ENCODE measurements around the gene SRC. TPM values are rescaled to one million over a fixed set of nuclear protein-coding genes. Genes with fewer than 3 reads are reported as not detected.

The SRC gene
- total and polyA plus RNA-seq, 2 of the 8 experiments (the other 6 are each of a cell fraction or from before 2014, with no cell fraction given) = 27.6 to 28.8 TPM

GRCh38 chr20:37381621-37382471, 35.9 kb downstream of the SRC start:
- H2BK15ac ChIP-seq (ENCODE audit: low read length) = no peak overlapping the region
- no peak overlapping the region for H4K5ac ChIP-seq (ENCODE audit: insufficient read length, low read depth, low read length)
- FAIRE-seq = no peak
- H3K4me3 ChIP-seq (ENCODE audit: extremely low read depth in 1 of 4, insufficient read depth in 2 of 4, low read depth in 3 of 4, low read length in 4 of 4) = no peak overlapping the region
- no peak overlapping the region for H2BK5ac ChIP-seq (ENCODE audit: low read depth, low read length)
- H3K4me1 ChIP-seq (replicated peaks in 1 of 4; ENCODE audit: control insufficient read depth in 3 of 4, insufficient read depth in 4 of 4, low read length in 3 of 4) = peaks cover 0 to 6% (median 4%) of the 10 kb centered on the region in 4 experiments; a peak in 6 of 7 replicates
- H2BK12ac ChIP-seq (ENCODE audit: low read depth, low read length) = no peak overlapping the region
- peaks cover 3% of the 10 kb centered on the region; the same call in 1 of the 2 replicates for H3K23me2 ChIP-seq (ENCODE audit: low read depth, low read length)
- no peak overlapping the region for H3K27ac ChIP-seq (ENCODE audit: low read depth, low read length)
- no peak overlapping the region for H3K9ac ChIP-seq (replicated peaks in 1 of 4; ENCODE audit: extremely low read depth in 1 of 4, low read depth in 3 of 4, low read length in 3 of 4)
- POLR2A ChIA-PET (ENCODE audit: partially characterized antibody) = no interaction called here
- no peaks in the 10 kb centered on the region for H3K9me3 ChIP-seq (ENCODE audit: insufficient read depth in 2 of 2, low read depth in 1 of 2, low read length in 1 of 2)
- peaks cover 4% of the 10 kb centered on the region for H3K79me1 ChIP-seq (ENCODE audit: low read depth, low read length)
- no peak for DNase-seq (ENCODE audit: low read depth in 1 of 2, low spot score in 2 of 2)
- H3K27me3 ChIP-seq (replicated peaks in 1 of 4; ENCODE audit: control insufficient read depth in 3 of 4, extremely low read depth in 1 of 4, insufficient read depth in 3 of 4, low read length in 3 of 4) = no peaks in the 10 kb centered on the region
- H3K23ac ChIP-seq (ENCODE audit: insufficient read length) = no peak overlapping the region
- H2BK120ac ChIP-seq (replicated peaks; ENCODE audit: low read depth, low read length) = no peak overlapping the region
- H4K8ac ChIP-seq (ENCODE audit: extremely low read depth, insufficient read depth, low read length) = no peak overlapping the region
- H3K4me2 ChIP-seq (ENCODE audit: insufficient read depth in 1 of 2, low read depth in 2 of 2, low read length in 2 of 2) = no peak overlapping the region
- WGBS, 2 experiments (ENCODE audit: extremely low coverage in 1 of 2, insufficient coverage in 1 of 2, insufficient read length in 1 of 2, insufficient replicate concordance in 2 of 2, low coverage in 1 of 2, low lambda C conversion rate in 2 of 2, missing lambda C conversion rate in 1 of 2) = 81% methylated on average over 11 of the region's 11 CpGs; no CpG with 5 or more reads in 1 of the 2 experiments
- no peak overlapping the region for H3K4ac ChIP-seq (replicated peaks; ENCODE audit: insufficient read length, low read depth, low read length)
- H3K14ac ChIP-seq (ENCODE audit: insufficient read length) = no peak overlapping the region
- H3K79me2 ChIP-seq (ENCODE audit: control insufficient read depth in 1 of 2, insufficient read depth in 2 of 2, low read length in 2 of 2) = no peaks in the 10 kb centered on the region
- H3K36me3 ChIP-seq (ENCODE audit: control insufficient read depth in 2 of 4, insufficient read depth in 4 of 4, low read length in 3 of 4) = peaks cover 0 to 6% (median 2%) of the 10 kb centered on the region in 4 experiments; a peak in 2 of 8 replicates
- H4K91ac ChIP-seq (replicated peaks; ENCODE audit: insufficient read length, low read length) = no peak overlapping the region
- H4K20me1 ChIP-seq (replicated peaks in 1 of 2; ENCODE audit: control insufficient read depth in 1 of 2, insufficient read depth in 2 of 2, low read length in 2 of 2) = peaks cover 2 to 5% of the 10 kb centered on the region in 2 experiments
- H2BK20ac ChIP-seq (ENCODE audit: low read length) = no peak overlapping the region
- H2AK5ac ChIP-seq (ENCODE audit: low read depth, low read length) = no peak overlapping the region
- no peak overlapping the region for H3K56ac ChIP-seq (replicated peaks; ENCODE audit: insufficient read length, low read depth, low read length)
- CTCF ChIA-PET (ENCODE audit: partially characterized antibody) = interaction anchor here (0.6 to 5.1 kb wide), 9 partner anchors 9 to 305 kb away, joined by 3 to 68 read pairs (median 3); no protein-coding TSS in a partner anchor
- no peak overlapping the region for H3K18ac ChIP-seq (ENCODE audit: extremely low read depth, low read length)
- H2AFZ ChIP-seq (ENCODE audit: low read length) = no peak overlapping the region
- TF ChIP-seq, protein P1, sequence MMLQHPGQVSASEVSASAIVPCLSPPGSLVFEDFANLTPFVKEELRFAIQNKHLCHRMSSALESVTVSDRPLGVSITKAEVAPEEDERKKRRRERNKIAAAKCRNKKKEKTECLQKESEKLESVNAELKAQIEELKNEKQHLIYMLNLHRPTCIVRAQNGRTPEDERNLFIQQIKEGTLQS (IDR thresholded peaks at IDR 0.05; ENCODE audit: insufficient read depth, low read depth, low read length) = no peak
- TF ChIP-seq FOSL1 (IDR thresholded peaks at IDR 0.05; ENCODE audit: insufficient read depth, low read depth, low read length) (no peak), SIN3A (conservative IDR thresholded peaks at IDR 0.05 in 1 of 2, IDR thresholded peaks at IDR 0.05 in 1 of 2; ENCODE audit: low read depth in 1 of 2, low read length in 2 of 2) (no peak), RNF2 (IDR thresholded peaks at IDR 0.05; ENCODE audit: borderline replicate concordance, low read depth, low read length, missing control alignments, poor library complexity, severe bottlenecking) (no peak), NANOG (IDR thresholded peaks at IDR 0.05; ENCODE audit: insufficient read depth, low read depth, low read length, poor library complexity, severe bottlenecking) (no peak), USF2 (IDR thresholded peaks at IDR 0.05; ENCODE audit: low read length) (no peak), YY1 (IDR thresholded peaks at IDR 0.05; ENCODE audit: low read depth, low read length) (no peak), CBX8 (IDR thresholded peaks at IDR 0.05; ENCODE audit: borderline replicate concordance, low read depth, low read length) (no peak)

Measured in H1 (cell line).